WTC11 (cell line): Measurements from ENCODE around the gene GAP43. TPM values are rescaled to one million over a fixed set of nuclear protein-coding genes. Genes with fewer than 3 reads are reported as not detected.

ENCODE experiments used
- ATAC-seq: fragments of 200-7000 bp; cut with Tn5 transposase; 2 replicates; pipeline ENCODE4 v1.10.0; 2021; ENCODE audit warnings: mild to moderate bottlenecking, moderate library complexity
- CTCF ChIA-PET: fragments of 300-600 bp; sonication (Branson Sonifier 250); formaldehyde crosslinking; loops from one replicate; lab custom pipeline; 2021; ENCODE audit warnings: antibody characterized with exemption; lab: Charles Lee
- POLR2A ChIA-PET: fragments of 350-600 bp; sonication (Branson Sonifier 250); formaldehyde crosslinking; loops from one replicate; lab custom pipeline; 2021; ENCODE audit warnings: antibody characterized with exemption; lab: Charles Lee
- DNase-seq: peaks from one replicate; pipeline ENCODE4 v3.0.0; 2021; ENCODE audit warnings: low spot score
- H3K27ac Mint-ChIP-seq: 2 replicates; pipeline ENCODE4 v1.8.0; 2021; ENCODE audit warnings: mixed read lengths
- H3K27me3 Mint-ChIP-seq: 2 replicates; pipeline ENCODE4 v1.8.0; 2021; ENCODE audit warnings: low read depth, mild to moderate bottlenecking, moderate library complexity, mixed read lengths
- H3K36me3 Mint-ChIP-seq: 2 replicates; pipeline ENCODE4 v1.8.0; 2021; ENCODE audit warnings: mixed read lengths
- H3K4me1 Mint-ChIP-seq: 2 replicates; pipeline ENCODE4 v1.8.0; 2022; ENCODE audit warnings: mixed read lengths
- H3K4me3 Mint-ChIP-seq: 2 replicates; pipeline ENCODE4 v1.8.0; 2021; ENCODE audit warnings: mild to moderate bottlenecking, moderate library complexity, mixed read lengths
- H3K9me3 Mint-ChIP-seq: 2 replicates; pipeline ENCODE4 v1.8.0; 2021; ENCODE audit warnings: mixed read lengths
- ELF4 ChIP-seq: sonication (generic); formaldehyde crosslinking; IDR thresholded peaks from 2 replicates; pipeline ENCODE4 v1.8.1; 2022; ENCODE audit warnings: low read depth, mild to moderate bottlenecking, moderate library complexity, missing genetic modification reagents
- EMX1 ChIP-seq: fragments of 250-450 bp; sonication (Bioruptor Pico); IDR thresholded peaks from 2 replicates; pipeline ENCODE4 v1.8.0; 2021; ENCODE audit warnings: mild to moderate bottlenecking
- ESRRA ChIP-seq: sonication (generic); formaldehyde crosslinking; IDR thresholded peaks from 2 replicates; pipeline ENCODE4 v1.8.1; 2022; ENCODE audit warnings: mild to moderate bottlenecking, missing genetic modification reagents, borderline replicate concordance
- GRHL2 ChIP-seq: fragments of 250-450 bp; sonication (Bioruptor Pico); IDR thresholded peaks from 2 replicates; pipeline ENCODE4 v1.8.0; 2022; ENCODE audit warnings: mild to moderate bottlenecking, moderate library complexity; ENCODE audit not compliant: insufficient replicate concordance, severe bottlenecking
- MYBL2 ChIP-seq: sonication (generic); formaldehyde crosslinking; IDR thresholded peaks from 2 replicates; pipeline ENCODE4 v1.8.1; 2023; ENCODE audit warnings: mild to moderate bottlenecking, moderate library complexity, missing genetic modification reagents
- TEAD1 ChIP-seq: sonication (generic); formaldehyde crosslinking; IDR thresholded peaks from 2 replicates; pipeline ENCODE4 v1.8.0; 2022; ENCODE audit warnings: mild to moderate bottlenecking, missing genetic modification reagents
- ZNF121 ChIP-seq: sonication (generic); formaldehyde crosslinking; IDR thresholded peaks from 2 replicates; pipeline ENCODE4 v1.8.0; 2023; ENCODE audit warnings: missing genetic modification reagents
- ZNF219 ChIP-seq: sonication (generic); formaldehyde crosslinking; IDR thresholded peaks from 2 replicates; pipeline ENCODE4 v1.8.0; 2023; ENCODE audit warnings: missing genetic modification reagents, mild to moderate bottlenecking, borderline replicate concordance
- ZNF232 ChIP-seq: sonication (generic); formaldehyde crosslinking; IDR thresholded peaks from 2 replicates; pipeline ENCODE4 v1.8.0; 2022; ENCODE audit warnings: mild to moderate bottlenecking, missing genetic modification reagents
- ZNF416 ChIP-seq: fragments of 250-450 bp; sonication (Bioruptor Pico); IDR thresholded peaks from 2 replicates; pipeline ENCODE4 v1.9.0; 2021; ENCODE audit warnings: mild to moderate bottlenecking, inconsistent platforms
- ZNF423 ChIP-seq: fragments of 250-450 bp; sonication (Bioruptor Pico); IDR thresholded peaks from 2 replicates; pipeline ENCODE4 v2.1.2; 2022; ENCODE audit warnings: mild to moderate bottlenecking, moderate library complexity
- total RNA-seq: library from RNA; stranded (reverse); gene quantifications from 3 replicates; pipeline ENCODE4 v1.2.3, GENCODE V29; 2021
- TF ChIP-seq, protein P1 (sequence below): sonication (generic); formaldehyde crosslinking; IDR thresholded peaks from 2 replicates; pipeline ENCODE4 v1.8.0; 2023; ENCODE audit warnings: missing genetic modification reagents
- TF ChIP-seq, protein P2 (sequence below): sonication (generic); formaldehyde crosslinking; IDR thresholded peaks from 2 replicates; pipeline ENCODE4 v1.8.0; 2022; ENCODE audit warnings: mild to moderate bottlenecking, missing genetic modification reagents
- TF ChIP-seq, protein P3 (sequence below): sonication (generic); formaldehyde crosslinking; IDR thresholded peaks from 2 replicates; pipeline ENCODE4 v1.8.1; 2023; ENCODE audit warnings: mild to moderate bottlenecking, missing genetic modification reagents, borderline replicate concordance
- TF ChIP-seq, protein P4 (sequence below): fragments of 250-450 bp; sonication (Bioruptor Pico); IDR thresholded peaks from 2 replicates; pipeline ENCODE4 v1.9.0; 2021; ENCODE audit warnings: mild to moderate bottlenecking
- TF ChIP-seq, protein P5 (sequence below): sonication (generic); formaldehyde crosslinking; IDR thresholded peaks from 2 replicates; pipeline ENCODE4 v1.8.1; 2023; ENCODE audit warnings: mild to moderate bottlenecking, missing genetic modification reagents, moderate library complexity

GAP43 gene
- total RNA-seq, 1 experiment from 2014 or later: 19.9 TPM

DNA sequence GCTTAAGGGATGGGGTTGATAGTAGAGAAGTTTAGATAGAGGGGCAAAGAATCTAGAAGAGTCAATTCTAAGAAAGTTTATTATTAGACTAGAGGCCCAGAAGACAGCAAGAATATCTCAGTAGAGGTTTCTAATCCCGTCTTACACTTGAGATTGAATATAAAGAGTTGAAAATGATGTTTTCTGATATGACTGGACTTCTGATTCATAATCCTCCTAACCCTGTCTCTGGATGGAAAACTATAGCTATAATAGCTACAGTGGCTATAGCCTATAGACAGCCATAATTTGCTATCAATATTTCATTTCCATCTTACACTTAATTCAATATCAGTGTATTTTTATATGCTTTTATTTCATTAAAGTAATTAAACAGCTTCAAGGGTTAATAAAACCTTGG, 60.0 kb downstream of the GAP43 start:
- Mint-ChIP-seq H3K27ac (no peak overlapping the region), H3K36me3 (no peaks in the 10 kb centered on the region; the same call in 1 of the 2 replicates), H3K4me1 (peaks cover 1% of the 10 kb centered on the region), H3K4me3 (no peak overlapping the region), H3K9me3 (no peaks in the 10 kb centered on the region), H3K27me3 (no peaks in the 10 kb centered on the region)
- DNase-seq (no peak), ATAC-seq (no peak)
- CTCF ChIA-PET: interaction anchor here (2.4 kb wide), 1 partner anchor 10 kb away, joined by 5 read pairs; no protein-coding TSS in a partner anchor
- no peak for TF ChIP-seq EMX1
- POLR2A ChIA-PET: no interaction called here

DNA sequence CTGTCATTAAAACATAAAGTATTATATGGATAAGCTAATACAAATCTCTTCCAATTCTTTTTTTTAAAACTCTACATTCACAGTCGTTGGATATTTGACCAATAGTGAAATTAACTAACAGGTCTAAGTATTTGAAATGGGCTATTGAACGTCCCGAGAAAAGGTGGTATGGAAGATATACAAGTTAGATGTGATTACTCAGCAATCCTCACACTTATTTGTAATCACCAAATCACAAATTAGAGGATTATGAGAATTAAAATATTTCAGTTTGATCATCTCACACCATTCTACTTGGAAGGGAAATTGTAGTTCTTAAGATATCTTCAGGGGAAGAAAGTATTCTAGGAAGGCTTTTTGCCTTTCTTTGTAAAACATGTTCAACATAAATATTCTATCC, 60.5 kb downstream of the GAP43 start:
- ChIA-PET POLR2A (no interaction called here), CTCF (interaction anchor here (2.4 kb wide), 1 partner anchor 9 kb away, joined by 5 read pairs; no protein-coding TSS in a partner anchor)

DNA sequence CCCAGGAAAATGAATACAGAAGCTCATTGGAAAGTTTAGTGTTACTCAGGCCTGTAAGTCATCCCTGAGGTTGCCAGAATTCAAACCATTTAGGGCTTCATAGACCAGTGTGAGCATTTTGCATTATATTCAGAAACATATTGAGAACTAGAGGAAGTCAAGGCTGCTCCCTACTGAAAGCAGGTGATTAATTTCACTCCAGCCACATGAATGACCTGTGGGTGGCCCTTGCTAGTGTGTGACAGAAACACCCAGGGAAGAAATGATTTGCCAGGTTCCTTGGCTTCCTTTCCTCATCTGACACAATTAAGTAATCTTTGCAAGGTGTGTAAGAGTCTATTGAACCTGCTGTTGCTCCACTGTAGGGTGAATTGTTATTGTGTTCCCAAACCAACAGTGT, 61.8 kb downstream of the GAP43 start:
- Mint-ChIP-seq H3K9me3 (no peaks in the 10 kb centered on the region), H3K27ac (no peak overlapping the region), H3K36me3 (no peaks in the 10 kb centered on the region; the same call in 1 of the 2 replicates), H3K4me3 (no peak overlapping the region)
- TF ChIP-seq MYBL2 (CRISPR knock-in tag) (no peak), EMX1 (no peak), ZNF121 (no peak), ZNF219 (no peak), ESRRA (CRISPR knock-in tag) (no peak), ZNF232 (CRISPR knock-in tag) (no peak), GRHL2 (CRISPR knock-in tag) (no peak), ELF4 (CRISPR knock-in tag) (no peak), TEAD1 (CRISPR knock-in tag) (no peak)
- TF ChIP-seq, protein P1, sequence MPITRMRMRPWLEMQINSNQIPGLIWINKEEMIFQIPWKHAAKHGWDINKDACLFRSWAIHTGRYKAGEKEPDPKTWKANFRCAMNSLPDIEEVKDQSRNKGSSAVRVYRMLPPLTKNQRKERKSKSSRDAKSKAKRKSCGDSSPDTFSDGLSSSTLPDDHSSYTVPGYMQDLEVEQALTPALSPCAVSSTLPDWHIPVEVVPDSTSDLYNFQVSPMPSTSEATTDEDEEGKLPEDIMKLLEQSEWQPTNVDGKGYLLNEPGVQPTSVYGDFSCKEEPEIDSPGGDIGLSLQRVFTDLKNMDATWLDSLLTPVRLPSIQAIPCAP: no peak
- TF ChIP-seq, protein P2, sequence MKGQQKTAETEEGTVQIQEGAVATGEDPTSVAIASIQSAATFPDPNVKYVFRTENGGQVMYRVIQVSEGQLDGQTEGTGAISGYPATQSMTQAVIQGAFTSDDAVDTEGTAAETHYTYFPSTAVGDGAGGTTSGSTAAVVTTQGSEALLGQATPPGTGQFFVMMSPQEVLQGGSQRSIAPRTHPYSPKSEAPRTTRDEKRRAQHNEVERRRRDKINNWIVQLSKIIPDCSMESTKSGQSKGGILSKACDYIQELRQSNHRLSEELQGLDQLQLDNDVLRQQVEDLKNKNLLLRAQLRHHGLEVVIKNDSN: no peak
- TF ChIP-seq, protein P3, sequence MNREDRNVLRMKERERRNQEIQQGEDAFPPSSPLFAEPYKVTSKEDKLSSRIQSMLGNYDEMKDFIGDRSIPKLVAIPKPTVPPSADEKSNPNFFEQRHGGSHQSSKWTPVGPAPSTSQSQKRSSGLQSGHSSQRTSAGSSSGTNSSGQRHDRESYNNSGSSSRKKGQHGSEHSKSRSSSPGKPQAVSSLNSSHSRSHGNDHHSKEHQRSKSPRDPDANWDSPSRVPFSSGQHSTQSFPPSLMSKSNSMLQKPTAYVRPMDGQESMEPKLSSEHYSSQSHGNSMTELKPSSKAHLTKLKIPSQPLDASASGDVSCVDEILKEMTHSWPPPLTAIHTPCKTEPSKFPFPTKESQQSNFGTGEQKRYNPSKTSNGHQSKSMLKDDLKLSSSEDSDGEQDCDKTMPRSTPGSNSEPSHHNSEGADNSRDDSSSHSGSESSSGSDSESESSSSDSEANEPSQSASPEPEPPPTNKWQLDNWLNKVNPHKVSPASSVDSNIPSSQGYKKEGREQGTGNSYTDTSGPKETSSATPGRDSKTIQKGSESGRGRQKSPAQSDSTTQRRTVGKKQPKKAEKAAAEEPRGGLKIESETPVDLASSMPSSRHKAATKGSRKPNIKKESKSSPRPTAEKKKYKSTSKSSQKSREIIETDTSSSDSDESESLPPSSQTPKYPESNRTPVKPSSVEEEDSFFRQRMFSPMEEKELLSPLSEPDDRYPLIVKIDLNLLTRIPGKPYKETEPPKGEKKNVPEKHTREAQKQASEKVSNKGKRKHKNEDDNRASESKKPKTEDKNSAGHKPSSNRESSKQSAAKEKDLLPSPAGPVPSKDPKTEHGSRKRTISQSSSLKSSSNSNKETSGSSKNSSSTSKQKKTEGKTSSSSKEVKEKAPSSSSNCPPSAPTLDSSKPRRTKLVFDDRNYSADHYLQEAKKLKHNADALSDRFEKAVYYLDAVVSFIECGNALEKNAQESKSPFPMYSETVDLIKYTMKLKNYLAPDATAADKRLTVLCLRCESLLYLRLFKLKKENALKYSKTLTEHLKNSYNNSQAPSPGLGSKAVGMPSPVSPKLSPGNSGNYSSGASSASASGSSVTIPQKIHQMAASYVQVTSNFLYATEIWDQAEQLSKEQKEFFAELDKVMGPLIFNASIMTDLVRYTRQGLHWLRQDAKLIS (CRISPR knock-in tag): no peak
- TF ChIP-seq, protein P4, sequence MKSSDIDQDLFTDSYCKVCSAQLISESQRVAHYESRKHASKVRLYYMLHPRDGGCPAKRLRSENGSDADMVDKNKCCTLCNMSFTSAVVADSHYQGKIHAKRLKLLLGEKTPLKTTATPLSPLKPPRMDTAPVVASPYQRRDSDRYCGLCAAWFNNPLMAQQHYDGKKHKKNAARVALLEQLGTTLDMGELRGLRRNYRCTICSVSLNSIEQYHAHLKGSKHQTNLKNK (CRISPR knock-in tag): no peak
- TF ChIP-seq, protein P5, sequence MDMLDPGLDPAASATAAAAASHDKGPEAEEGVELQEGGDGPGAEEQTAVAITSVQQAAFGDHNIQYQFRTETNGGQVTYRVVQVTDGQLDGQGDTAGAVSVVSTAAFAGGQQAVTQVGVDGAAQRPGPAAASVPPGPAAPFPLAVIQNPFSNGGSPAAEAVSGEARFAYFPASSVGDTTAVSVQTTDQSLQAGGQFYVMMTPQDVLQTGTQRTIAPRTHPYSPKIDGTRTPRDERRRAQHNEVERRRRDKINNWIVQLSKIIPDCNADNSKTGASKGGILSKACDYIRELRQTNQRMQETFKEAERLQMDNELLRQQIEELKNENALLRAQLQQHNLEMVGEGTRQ (CRISPR knock-in tag): no peak
- TF ChIP-seq, all 79 proteins: peak for 0
- Mint-ChIP-seq H3K4me1 (peaks cover 16% of the 10 kb centered on the region), H3K27me3 (no peaks in the 10 kb centered on the region)
- ATAC-seq (no peak), DNase-seq (no peak)
- ChIA-PET CTCF (interaction anchor here (2.4 kb wide), 1 partner anchor 8 kb away, joined by 5 read pairs; no protein-coding TSS in a partner anchor), POLR2A (no interaction called here)

More for the DNA sequence above, 60.5 kb downstream of the GAP43 start:
- H3K27ac Mint-ChIP-seq: no peak overlapping the region
- DNase-seq (no peak), ATAC-seq (no peak)
- peaks cover 6% of the 10 kb centered on the region for H3K4me1 Mint-ChIP-seq
- no peaks in the 10 kb centered on the region for H3K9me3 Mint-ChIP-seq
- no peaks in the 10 kb centered on the region for H3K27me3 Mint-ChIP-seq
- no peak overlapping the region for H3K4me3 Mint-ChIP-seq
- no peak for TF ChIP-seq ZNF423 (CRISPR knock-in tag)
- no peak for TF ChIP-seq ZNF416 (CRISPR knock-in tag)
- TF ChIP-seq, all 79 proteins: peak for 0
- H3K36me3 Mint-ChIP-seq: no peaks in the 10 kb centered on the region; the same call in 1 of the 2 replicates
